ENCODE data around the gene CPAMD8.
"Not testable (repeated sequence)": the region's sequence is repeated elsewhere in the genome, so short reads cannot be mapped to it uniquely, and the experiment has no call there.

Gene CPAMD8

GRCh38 chr19:16889883-16890460, 136.6 kb downstream of the CPAMD8 start:
- DNase-seq = no peak

GRCh38 chr19:16889366-16889882, 137.2 kb downstream of the CPAMD8 start:
- DNase-seq = no peak

DNA sequence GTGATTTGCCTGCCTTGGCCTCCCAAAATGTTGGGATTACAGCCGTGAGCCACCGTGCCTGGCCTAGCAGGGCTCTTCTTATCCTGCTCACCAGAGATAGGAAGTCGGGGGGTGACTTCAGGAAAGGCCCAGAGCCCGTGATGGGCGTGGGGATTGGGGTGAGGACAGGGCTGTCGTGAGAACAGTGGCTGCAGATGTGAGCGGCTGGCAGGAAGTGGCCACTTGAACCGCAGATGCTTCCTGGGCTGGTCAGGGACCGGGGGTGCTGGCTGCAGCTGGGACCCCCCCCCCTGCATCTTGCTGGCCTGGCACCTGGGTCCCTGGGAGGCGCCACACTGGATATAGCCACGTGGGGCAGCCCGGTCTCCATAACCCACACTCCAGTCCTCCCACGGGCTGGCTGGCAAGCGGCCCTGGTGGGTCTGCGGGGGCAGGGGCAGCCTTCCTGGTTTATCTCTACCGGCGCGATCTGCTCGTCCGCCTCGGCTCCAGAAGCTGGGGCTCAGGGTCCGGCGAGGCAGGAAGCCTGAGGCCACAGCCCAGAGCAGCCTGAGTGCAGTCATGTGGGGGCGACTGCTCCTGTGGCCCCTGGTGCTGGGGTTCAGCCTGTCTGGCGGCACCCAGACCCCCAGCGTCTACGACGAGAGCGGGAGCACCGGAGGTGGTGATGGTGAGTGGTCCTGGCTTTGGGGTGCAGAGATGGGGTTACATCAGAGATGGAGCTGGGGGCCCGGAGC, 137.8 kb downstream of the CPAMD8 start, which contains the start of gene F2RL3:
TSS of gene F2RL3 (plus strand) at position 371 of the 737 bp plus-strand sequence. CDS start at position 562, 191 bp downstream.
- DNase-seq = no peak

DNA sequence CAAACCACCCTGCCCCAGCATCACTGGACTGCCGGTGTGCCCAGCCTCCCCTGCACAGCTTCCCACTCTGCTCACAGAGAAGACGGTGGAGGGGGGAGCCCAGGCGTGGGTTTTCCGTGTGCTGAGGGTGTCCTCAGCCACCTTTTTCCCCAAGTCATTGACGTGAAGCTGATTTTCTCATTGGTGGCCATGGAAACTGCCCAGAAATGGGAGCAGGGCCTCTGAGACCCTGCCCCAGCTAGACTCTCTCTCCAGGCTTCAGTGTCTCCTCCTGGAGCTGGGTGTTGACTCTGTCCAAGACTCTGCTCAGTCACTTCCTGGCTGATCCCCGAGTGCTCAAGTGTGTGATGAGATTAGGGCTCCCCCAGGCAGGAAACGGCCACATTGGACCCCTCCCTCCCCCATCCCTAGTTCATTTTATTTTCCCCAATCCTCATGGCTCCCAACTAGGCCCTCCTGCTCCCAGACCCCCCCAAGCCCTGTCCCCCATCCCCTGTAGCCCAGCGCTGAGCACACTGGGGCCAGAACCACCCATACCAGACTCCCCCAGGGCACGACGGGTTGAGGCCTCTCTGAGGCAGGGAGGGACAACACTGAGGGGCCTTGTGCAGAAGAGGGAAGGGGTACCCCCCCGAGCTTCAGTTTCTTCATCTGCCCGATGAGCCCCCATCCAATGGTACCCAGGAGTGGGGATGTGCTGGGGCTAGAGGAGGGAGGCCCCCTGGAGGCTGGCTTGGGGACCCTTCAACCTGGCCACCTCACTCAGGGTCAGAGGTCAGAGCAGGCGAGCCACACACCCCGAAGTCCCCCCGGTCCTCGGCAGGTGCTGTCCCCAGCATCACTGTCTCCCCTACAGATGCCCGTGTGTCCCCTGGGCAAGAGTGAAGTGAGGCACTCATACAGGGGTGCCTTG, 139.0 kb downstream of the CPAMD8 start:
- no peak for DNase-seq

- DNase-seq = no peak
Observed at GRCh38 chr19:16886305-16886880, 140.2 kb downstream of the CPAMD8 start.

- DNase-seq = no peak
Observed at GRCh38 chr19:16885166-16885565, 141.4 kb downstream of the CPAMD8 start.

DNA sequence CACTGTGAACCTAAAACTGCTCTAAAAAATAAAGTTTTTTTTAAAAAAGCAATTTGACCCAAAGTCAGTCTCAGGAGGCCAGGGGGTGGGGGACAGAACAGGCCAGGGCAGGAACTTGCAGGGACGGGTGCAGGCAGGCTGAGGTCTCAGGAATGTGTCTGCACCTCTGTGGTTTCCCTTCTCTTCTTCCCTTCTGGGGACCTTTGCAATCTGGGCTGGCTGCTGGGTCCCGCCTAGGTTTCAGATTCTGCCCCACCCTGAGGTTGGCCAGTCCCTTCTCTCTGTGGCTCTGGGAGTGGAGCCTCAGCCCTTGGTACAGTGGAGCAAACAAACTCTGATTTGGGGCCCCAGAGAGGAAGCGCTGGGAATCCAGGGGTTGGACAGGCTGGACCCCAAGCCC, 143.1 kb downstream of the CPAMD8 start:
- DNase-seq = no peak

DNA sequence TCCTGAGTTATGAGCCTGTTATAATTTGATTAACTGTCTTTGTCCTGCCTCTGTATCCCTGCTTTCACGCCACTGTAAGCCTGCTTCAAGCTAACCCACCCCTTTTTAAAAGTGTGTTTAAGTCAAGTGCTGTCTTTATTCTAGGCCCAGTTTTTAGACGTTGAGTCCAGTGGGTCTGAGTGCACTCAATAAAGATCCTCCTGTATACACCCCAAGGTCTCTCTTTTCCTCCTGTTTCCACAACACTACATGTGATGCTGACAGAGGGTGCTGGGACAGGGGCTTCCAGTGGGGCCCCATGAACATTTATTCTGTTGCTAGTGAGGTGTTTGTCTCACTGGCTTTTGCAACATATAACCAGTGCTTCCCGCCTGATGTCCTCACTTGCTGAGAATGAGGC, 144.5 kb downstream of the CPAMD8 start:
- DNase-seq = no peak

DNA sequence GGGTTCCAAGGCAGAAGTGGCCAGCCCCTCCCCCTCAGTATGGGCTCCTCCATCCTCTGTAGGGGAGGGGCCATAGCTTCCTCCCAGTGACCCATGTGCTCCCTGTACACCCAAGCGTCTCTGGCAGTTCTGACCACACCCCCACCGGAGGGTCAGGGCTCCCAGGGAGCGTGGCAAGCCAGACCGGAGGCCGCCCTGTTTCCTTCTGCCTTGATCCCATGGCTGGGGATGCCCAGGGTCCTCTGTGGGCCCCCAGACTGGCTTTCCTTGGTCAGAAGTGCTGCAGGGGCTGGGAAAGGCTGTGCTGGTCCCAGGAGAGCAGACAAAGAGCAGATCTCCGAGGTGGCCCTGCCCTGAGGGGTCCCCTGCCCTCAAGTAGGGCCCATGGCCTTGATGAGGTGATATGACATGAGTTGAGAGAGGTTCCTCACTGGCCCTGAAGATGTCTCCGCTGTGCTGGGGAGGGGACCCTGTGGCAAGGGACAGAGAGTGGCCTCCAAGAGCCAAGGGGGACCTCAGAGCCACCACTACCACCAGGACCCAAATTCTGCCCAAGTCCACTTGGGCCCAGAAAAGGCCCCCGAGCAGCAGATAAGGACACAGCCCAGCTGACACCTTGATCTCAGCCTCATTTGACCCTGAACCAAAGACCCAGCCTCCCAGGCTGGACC, 145.6 kb downstream of the CPAMD8 start:
- no peak for DNase-seq

GRCh38 chr19:16878181-16878965, 148.2 kb downstream of the CPAMD8 start:
- no peak for DNase-seq

DNA sequence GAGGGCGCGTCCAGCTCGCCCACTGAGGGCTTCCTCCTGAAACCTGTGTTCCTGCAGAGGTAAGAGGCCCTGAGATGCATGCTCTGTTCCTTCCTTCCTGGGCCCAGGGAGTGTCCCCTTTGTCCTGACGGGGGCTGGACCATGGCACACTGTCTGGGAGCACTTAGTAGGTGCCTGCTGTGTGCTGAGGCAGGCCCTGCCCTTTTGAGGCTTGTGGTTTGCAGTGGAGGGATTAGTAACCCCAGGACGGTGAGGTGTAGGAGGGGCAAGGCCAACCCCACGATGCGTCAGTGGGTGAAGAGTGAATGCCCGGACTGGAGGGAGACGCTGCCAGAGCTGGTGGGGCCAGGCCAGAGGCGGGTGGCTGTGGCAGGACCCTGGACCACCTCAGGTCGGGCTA, 149.0 kb downstream of the CPAMD8 start:
- no peak for DNase-seq

- no peak for DNase-seq
Observed at GRCh38 chr19:16876904-16877361, 149.7 kb downstream of the CPAMD8 start.

DNA sequence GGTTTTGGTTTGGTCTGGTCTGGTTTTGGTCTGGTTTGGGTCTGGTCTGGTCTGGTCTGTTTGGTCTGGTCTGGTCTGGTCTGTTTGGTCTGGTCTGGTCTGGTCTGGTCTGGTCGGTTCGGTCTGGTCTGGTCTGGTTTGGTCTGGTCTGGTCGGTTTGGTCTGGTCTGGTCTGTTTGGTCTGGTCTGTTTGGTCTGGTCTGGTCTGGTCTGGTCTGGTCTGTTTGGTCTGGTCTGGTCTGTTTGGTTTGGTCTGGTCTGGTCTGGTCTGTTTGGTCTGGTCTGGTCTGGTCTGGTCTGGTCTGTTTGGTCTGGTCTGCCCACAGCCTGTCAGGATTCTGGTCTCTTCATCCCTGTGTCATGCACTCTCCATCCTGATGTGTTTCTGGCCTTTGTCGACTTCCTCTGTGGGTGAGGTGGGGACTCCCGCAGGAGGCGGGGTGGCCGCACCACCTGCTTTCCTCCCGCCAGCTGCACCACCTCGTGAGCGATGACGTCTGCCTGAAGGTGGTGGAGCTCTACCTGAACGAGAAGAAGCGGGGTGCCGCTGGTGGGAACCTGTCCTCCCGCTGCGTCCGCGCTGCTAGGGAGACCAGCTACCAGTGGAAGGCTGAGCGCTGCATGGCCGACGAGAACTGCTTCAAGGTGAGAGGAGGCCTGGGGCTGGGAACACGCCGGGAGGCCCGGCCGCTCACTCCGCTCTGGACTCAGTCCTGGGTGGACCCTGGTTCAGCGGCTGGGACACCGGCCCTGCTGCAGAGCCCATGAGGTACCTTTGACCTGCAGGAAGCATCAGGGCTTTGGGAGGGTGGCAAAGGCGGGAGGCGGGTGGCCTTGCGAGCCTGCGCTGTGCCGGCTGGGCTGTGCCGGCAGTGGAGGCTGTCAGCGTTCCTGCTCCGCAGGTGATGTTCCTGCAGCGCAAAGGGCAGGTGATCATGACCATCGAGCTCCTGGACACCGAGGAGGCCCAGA, 150.7 kb downstream of the CPAMD8 start:
- no peak for DNase-seq

DNA sequence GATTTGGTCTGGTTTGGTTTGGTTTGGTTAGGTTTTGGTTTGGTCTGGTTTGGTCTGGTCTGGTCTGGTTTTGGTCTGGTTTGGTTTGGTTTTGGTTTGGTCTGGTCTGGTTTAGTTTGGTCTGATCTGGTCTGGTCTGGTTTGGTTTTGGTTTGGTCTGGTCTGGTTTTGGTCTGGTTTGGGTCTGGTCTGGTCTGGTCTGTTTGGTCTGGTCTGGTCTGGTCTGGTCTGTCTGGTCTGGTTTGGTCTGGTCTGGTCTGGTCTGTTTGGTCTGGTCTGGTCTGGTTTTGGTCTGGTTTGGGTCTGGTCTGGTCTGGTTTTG, 151.7 kb downstream of the CPAMD8 start:
- DNase-seq = not testable (repeated sequence)

GRCh38 chr19:16874250-16874977, 152.2 kb downstream of the CPAMD8 start:
- DNase-seq = no peak

GRCh38 chr19:16873594-16873993, 153.0 kb downstream of the CPAMD8 start:
- no peak for DNase-seq

GRCh38 chr19:16872728-16873127, 153.9 kb downstream of the CPAMD8 start:
- no peak for DNase-seq

DNA sequence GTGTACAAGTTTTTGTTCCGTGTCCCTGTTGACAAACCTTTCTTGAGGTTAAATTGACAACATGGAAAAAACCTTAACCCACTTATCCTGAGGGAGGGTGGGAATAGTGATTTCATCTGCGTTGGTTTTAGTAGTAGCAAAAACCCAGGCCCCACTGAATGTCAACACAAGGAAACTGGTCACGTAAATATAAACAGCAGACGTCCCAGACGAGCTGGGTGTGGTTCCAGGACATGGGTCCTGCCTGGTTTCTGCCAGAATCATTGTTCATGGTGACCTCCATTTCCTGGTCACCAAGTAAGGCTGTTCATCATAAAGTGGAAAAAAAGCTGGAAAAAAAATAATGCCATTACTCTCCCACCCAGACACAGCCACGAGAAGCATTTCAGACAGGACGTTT, 154.7 kb downstream of the CPAMD8 start:
- no peak for DNase-seq

GRCh38 chr19:16869331-16869972, 157.2 kb downstream of the CPAMD8 start:
- DNase-seq = no peak

Data from NCI-H526 treated with DMSO at 0.1 percent for 48 hours (cell line).